NCI-H1092 (cell line): Measurements from ENCODE around the gene MAGEF1.

ENCODE experiments used
- DNase-seq: peaks from one replicate; lab custom pipeline; 2025; lab: John Stamatoyannopoulos, UW

Gene MAGEF1

DNA sequence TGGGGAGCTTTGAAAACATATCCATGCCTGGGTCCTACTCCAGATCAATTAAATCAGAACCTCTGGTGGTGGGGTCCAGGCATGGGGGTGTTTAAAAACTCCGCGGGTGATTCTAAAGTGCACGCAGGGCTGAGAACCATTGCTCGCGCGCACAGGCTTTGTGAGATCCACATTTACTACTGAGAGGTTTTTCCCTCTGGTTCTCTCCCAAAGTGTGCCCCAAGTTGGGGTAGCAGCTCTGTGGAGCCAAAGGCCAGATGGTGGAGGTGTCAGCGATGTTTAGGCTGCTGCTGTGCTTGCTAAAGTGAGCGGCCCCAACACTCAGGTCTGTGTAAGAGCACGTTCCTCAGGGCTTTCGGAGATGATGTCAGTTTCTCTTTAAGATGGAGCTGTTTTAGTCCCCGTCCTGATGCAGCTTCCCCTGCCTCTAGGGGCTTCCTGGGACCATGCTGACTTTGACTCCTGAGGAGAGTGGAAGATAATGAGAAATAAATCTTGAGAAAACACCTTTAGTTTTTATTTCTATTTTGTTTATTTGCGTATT lies 13.4 kb upstream of the MAGEF1 start:
- DNase-seq = no peak

DNA sequence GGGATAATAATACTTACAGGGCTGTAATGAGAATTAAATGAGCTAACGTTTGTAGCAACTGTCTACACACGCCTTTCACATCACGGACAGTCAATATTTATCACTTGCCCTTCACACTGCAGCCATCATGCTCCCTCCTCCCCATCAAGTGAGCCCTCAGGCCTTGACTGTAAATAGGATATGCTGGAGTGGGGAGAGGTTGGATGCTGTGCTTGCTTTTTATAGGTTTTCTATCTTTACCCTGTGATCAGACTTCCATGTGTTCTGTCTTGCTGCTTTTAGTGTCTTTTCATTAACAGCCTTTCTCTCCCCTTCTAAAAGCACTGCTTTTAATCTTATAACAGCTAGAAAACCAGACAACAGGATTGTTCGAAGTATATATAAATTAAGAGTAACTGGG lies 12.8 kb upstream of the MAGEF1 start:
- no peak for DNase-seq

DNA sequence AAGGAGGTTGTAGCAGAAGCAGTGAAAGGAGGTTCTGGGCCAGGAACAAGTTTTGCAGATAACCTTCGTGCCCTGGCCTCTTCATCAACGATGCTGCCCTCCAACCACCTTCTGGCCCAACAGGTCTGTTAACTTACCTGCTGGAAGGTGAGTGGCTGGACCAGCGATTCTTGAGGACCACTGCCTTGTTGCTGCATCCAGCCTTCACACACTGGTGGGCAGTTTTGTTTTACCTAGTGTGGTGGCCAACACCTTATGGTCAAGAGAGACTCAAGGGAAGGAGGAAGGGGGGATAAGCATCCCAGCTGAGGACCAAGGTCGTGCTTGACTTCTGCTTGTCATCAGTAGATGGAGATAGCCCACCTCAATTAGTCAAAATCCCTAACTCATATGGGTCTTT lies 7.8 kb upstream of the MAGEF1 start:
- DNase-seq = no peak

DNA sequence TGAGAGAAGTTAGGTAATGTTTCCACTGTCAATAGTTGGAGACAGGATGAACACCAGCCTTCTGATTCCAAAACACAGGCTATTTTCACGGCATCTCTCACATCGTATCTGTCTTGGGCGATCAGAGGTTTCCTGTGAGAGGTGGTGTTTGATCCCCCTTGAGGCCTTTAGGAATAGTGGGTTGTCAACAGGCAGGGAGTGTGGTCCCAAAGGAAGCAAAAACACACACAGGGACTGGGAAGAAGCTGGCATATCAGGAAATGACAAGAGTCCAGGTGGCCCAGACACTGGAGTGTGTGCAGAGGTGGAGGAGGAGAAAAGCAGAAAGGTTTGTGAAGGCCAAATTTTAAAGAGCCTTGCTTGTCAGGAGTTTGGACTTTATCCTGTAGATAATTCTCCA lies 6.6 kb upstream of the MAGEF1 start:
- DNase-seq = no peak

DNA sequence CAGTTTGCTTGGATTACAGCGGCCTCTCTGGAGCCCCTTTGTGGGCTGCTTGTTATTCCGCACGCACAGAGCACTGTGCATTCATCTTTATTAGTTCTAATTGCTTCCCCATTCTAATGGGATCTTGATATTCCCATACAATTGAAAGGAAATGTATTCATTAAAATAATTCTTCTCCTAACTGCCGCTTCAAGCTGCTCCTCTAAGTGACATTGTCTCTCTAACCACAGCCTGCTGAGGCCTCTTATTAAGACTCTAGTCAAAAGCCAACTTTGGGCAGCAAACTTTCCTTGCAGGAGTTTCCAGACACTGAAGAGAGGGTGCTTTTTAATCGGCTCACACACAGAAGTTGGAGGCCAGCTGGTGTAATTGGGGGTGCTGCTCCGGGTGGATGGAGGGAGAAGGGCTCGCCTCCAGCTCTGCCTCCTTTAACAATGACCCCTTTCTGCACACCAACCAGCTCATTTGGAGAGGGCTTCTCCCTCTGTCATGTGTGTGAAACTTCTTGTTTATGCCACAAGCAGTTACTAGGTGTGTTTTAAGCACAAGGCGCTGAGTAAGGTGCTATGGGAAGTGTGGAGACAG lies 5.6 kb upstream of the MAGEF1 start:
- no peak for DNase-seq

DNA sequence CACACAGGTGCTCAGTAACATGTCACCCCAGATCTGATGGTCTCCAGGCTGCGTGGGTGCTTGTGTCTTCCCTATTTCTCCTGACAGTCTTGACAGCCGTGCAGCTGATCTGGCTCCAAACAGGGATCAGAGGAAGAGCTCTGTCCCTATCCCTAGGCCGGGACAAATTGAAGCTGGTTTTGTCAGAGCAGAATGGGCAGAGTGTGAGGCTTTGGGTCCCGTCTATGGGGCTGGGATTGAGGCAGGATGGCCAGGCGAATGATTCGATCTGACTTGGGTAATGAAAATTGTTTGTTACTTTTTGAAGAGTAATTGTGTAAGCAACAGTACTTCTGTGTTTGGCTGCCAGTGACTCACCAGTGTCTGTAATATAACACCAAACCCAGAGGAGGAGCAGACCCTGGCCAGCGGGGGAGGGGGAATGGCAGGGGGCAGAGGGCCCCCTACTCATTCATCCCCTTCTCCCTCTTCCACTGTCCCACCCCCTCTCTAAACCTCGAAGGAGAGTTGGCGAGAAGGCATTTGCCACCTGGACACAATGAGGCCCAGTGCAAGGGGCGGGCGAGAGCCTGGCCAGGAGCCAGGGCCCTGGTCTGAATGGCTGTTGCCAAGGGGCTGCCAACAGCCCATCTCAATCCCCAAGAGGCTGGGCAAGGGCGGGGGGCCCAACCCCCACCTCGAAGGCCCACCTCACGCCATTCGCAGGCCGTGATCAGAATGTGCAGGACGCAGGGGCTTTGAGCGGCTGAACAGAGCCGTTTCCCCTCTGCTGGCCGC lies 4.9 kb upstream of the MAGEF1 start:
- DNase-seq = peak; percentile 79

DNA sequence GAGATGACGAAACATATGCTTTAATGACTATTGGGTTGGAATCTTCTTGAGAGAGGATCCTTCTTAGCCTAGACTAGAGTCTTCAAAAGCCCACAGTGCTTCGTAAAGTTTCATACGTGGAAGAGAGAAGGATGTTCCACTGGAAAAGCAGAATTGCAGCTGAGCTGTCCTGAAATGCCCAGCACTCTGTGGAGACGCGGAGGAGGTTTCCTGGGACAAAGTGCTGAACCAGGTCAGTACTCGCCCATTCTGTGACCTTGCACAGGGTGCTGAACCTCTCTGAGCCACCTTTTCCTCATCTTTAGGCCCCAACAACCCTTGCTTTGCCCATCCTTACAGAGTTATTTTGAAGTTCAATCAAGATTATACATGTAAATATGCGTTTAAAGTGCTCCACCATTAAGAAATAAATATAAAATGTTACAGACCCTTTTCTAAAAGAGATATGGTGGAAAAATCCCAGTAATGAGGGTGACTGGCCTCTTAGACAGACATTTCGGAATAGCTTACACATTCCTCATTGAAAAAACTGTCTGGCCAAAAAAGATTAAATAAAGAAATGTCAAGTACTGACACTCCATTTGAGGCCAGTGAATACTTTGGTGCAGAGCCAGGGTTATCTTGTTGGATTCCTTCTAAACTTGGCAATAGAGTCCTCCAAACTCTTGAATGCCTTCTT lies 4.2 kb upstream of the MAGEF1 start:
- DNase-seq = no peak

DNA sequence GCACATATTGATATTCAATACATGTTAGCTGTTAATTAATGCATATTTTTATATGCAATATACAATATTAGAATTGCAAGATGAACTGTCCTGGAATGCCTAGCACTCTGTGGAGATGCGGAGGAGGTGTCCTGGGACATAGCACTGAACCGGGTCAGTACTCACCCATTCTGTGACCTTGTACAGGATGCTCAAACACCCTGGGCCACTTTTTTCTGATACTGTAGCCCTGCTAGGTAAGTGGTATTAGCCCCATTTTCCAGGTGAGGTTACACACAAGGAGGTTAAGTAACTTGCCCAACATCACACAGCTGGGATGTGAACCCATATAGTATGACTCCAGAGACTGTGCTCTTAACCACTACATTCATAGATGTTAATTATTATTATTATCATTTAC lies 1.7 kb upstream of the MAGEF1 start:
- no peak for DNase-seq

DNA sequence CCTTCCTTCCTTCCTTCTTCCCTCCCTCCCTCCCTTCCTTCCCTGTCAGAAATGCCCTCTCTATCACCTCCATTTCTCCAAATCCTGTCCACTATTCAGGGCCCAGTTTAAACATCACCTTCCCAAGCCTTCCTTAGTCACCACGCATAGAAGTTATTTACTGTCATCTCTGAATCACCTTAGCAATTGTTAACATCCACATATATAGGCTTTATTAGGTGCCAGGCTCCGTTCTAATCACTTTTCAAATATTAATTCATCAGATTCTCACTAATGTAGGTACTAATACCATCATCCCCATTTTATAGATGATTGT lies 1.1 kb upstream of the MAGEF1 start:
- no peak for DNase-seq

DNA sequence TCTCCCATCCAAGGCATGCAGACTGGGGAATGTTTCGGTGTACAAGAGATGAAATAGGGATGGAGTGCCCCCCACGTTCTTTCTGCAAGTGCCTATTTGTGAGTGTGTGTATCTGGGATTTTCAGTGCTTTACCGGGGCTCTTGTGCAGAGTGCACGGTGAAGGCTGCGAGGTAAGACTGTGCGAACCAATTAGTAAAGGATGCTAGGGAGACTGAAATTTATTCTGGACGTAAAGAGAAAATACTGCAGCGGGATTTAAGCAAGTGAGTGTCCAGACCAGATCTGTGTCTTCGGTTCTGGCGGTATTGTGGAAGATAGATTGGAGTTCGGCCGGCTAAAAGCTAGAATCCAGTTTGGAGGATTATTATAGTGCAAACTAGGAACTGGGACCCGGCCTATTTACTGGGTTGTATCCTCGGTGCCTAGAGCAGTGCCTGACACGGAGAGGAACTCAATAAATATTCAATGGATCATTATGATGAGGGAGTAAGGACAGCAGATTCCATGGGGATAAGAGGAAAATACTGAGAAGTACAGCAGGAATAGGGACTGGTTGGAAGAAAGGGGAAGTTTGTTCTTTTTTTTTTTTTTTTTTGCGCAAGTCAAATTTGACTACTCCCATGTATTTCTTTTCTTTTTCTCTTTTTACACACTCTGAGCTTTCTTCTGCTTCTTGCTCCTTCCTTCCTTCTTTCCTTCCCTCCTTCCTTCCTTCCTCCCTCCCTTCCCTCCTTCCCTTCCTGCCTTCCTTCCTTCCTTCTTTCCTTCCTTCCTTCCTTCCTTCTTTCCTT lies 580 bp upstream of the MAGEF1 start:
- no peak for DNase-seq

DNA sequence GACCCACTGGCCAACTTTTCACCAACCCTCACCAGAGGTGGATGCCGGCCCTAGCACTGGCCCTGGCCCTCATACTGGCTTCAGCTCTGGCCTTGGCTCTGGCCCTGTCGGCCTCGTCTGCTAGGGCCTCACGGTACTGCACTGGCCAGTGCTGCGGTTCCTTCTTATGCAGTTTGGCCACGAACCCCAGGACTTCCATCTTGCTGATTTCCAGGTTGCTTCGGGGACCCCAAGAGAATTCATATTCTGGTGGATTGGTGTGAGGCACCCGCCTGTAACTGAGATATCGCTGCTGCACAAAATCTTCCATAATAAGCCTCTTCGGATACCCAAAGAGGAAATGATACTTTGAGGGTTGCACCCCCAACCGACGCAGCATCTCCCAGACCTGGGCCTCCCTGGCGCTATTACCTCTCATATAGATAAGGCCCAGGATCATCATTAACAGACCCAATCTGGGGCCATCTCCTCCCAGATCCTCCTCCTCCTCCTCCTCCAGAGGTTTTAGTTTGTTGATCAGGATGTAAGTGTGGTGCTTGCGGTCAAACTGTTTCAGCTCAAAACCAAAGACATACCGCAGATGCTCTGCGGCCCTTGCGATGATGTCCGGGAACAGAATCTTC lies 883 bp downstream of the MAGEF1 start:
- DNase-seq = no peak

DNA sequence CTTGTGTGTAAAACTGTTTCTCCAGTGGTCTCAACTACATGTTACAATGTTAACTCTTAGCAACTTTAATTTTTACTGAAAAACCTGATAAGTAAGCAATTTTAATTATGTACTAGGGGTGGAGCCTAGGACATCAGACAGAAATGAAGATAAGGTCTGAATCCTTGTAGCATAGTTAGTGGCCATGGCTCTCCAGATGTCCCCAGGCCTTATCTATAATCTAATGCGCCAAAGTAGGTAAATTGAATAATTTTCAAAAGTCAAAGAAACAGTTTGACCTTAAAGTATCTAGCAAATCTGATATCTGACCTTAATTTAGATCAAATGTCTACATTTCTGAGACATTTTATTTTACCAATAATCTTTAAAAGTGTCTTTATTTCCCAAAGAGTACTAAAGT lies 8.2 kb downstream of the MAGEF1 start:
- DNase-seq = no peak

DNA sequence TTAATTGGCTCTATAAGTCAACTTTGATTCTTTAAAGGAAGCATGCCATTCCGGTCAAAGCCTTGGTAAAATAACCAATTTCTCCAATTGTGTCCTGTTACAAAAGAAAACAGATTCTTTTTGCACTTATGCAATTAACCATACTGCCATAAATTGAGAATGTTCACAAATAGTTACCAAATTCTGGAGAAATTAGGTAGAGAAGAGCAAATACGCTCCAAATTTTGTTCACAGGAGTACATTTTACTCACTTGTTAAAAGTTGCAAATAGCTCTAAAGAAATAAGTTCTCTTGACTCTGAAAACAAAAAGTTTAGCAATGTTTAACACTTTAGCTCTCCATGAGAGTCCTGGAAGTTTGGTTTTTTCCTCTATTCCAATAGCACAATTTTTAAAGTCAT lies 11.1 kb downstream of the MAGEF1 start:
- DNase-seq = no peak

DNA sequence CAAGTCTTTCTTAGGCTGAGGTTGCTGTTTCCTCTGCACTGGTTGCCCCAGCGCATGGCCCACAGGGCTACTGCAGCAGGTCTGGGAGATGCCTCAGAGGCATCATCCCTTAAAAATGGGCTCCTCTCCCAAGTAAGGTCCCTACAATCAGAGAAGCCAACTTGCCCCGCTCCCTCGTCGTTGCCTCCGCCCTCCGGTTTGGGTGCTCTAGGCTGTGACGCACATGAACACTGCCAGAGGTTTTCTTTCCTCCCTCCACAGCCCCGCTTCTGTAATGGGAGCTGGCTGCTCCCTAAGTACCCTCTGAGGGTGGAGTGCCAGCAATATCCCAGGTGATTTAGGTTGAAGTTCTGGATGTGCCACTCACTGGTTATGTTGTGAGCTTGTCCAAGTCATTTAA lies 14.0 kb downstream of the MAGEF1 start:
- DNase-seq = no peak

DNA sequence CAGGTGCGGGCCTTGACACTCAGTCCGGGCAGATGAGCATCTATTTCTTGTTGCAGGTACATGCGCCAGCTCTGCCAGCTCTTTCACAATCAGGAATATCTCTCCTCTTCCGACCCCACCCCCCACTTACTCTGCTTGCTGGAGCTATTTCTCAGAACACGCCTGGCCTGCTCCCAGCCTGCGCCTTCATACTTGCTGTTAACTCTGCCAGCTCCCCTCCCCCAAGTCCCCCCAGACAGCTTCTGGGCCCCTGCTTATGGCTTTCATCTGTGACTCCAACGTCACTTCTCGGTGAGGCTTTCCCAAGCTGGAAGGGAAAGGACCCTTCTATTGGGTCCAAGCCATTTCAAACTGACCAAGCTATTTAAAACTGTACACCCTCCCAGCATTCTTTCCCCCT lies 15.2 kb downstream of the MAGEF1 start:
- no peak for DNase-seq

DNA sequence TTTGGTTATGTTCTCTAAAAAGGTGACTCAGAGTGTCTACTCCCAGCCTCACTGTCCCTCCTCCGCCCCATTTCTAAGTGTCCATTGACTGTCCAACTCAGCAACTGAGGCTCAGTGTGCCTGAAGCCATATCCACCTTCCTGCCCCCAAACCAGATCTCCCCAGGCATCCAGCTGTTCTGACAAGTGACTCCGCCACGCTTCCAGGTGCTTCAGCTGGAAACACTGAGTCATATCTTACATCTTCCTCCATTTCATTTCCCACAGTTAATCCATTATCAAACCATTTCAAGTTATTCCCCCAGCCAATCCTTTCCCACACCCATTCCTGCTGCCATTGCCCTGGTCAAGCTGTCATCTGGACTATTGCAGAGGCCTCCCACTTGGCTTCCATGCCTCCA lies 17.1 kb downstream of the MAGEF1 start:
- DNase-seq = no peak

DNA sequence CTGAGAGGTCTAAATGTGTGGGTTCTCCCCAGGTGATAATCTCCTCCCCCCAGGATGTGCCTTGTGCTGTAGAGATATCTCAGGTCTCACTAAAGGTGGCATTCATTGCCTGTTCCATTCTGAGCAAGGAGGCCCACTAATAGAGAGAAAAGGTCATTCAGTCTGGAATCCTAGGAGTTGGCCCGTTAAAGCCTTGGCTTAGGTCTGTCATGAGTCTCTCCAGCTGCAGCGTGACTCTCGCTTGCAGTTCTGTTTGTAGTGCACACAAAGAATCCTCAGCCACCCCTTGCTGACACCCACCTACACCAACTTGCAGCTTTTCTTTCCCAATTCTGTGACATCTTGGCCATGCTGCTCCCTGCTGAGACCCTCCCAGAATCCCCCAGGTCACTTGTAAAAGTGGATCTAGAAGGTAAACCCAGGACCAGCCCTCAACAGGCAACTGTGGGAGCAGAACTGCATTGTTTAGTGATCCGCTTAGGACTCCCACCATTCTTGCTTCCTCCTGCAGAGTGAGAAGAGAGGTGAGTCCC lies 17.7 kb downstream of the MAGEF1 start:
- DNase-seq = no peak

DNA sequence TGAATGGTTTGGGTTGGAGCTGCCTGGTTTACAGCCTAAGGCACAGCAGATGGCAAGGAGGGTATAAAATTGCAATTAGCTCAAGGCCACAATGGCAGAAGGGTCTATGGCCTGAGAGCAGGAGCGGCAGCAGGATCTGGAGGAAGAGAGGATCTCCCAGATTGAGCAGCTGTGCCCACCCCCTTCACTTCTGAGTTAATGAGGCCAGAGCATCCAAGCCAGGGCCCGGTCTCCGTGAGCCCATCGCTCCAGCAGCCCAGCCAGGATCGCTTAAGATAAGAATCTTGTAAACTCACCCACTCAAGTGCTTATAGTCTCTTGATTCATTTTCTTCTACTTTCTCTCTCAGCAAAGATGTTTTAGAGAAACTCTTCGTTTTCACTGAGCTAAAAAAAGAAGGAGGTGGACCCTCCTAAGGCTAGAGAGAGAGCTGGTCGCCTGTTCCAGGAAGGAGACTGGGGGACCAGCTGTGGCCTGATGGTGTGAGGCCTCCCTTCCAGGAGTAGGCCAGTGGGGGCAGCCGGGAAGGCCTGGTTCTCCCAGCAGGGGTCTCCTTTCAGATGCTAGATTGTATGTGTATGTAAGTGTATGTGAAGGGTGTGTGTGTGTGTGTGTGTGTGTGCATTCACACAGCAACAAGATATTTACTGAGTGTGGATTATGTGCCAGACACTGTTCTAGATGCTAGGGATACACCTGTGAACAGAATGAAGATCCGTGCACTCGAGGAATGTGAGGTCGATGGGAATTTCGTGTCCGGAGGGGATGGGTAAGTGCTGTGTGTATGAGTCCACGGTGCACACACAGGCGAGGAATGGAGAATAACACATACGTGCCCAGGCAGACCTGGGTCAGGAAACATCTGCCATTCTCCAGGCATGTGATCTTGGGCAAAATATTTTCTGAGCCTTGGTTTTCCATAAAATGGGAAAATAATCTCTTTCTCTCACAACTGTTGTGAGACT lies 18.6 kb downstream of the MAGEF1 start:
- DNase-seq = no peak

DNA sequence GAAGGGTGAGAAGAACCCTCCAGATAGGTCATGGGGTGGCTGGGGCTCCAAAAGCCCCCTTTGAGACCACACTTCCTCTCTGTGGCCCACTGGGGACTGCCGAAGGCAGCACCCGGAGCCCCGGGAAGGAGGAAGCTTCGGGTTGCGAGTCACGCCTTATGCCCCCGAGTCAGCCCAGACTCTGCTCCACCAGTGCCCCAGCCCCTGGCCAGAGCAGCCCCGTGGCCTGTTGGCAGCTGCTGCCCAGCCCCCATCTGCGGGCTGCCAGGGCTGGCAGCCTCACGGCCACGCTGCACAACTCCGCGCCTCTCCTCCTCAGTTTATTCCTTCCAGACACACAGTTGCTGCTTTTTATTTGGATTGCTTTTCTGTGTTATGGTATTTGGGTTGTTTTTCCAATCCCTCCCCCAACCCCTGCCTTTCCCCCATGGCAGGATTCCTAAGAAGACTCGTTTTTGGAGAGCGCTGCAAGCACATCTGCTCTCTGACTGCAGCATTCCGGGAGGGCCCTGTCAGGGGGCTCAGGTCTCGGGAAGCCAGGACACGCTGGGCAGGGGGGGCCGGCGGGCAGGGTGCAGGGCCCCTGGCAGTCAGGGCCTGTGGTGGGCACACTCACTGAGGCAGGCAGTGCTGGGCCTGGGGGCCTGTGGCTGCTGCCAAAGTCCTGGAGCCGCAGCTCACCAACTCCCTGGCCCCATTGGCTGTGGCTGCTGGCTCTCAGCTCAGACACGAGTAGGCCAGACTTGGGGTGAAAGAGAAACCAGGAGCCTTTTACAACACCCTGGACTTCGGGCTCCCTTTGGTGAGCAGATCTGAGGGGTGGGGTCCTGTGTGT lies 20.2 kb downstream of the MAGEF1 start:
- no peak for DNase-seq
